Stimulated activated CD8-positive, alpha-beta memory T cell treated with anti-CD3 and anti-CD28 coated beads, Interleukin-2, amount 100 ng/mL, for 1 hour (primary cell): ENCODE data around the gene STK38.
A peak's percentile ranks its signal among the peaks of the same experiment; 100 is the strongest.
"Not testable (repeated sequence)": the region's sequence is repeated elsewhere in the genome, so short reads cannot be mapped to it uniquely, and the experiment has no call there.

Experiments
- DNase-seq, 2 donors: peaks; one replicate each; pipeline ENCODE4 v3.0.0-alpha.2; 2020; ENCODE audit warnings: low read depth in 2 of 2

Gene STK38

DNA sequence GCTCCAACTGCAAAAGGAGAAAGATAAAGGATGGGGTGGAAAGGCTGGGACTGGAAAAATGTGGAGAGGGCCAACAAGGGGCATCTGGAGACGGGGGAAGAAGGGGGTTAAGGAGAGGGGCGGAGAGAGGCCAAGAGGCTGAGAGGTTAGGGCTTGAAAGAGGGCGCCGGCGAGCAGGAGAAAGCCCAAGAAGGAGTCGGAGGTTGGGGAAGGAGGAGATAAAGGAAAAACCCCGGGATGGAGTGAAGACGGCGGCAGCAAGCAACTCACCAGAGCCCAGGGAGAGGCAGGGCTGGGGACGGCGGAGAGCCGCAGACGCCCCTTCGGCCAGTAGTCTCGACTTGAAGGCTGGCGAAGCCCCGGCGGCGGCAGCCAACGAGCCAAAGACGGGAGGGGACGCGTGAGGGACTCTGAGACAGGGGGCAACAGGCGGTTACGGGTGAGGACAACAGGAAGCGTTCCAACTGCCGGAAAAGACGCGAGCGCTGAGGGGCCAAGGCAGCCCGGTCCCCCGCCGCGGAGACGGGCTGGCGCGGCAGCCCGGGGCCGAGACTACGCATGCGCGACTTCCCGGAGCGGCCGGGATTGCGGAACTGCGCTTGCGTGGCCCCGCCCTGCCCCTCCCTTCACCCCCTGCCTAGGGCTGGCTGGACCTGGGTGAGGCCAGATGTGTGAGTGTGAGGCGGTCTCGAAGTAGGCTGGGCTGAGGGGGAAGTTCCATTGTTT is at the start of gene STK38:
TSS of gene STK38 (minus strand) at position 560 of the 726 bp plus-strand sequence. CDS start 7,277 bp downstream, outside the sequence.
- peak; percentile 88 to 89 for DNase-seq

DNA sequence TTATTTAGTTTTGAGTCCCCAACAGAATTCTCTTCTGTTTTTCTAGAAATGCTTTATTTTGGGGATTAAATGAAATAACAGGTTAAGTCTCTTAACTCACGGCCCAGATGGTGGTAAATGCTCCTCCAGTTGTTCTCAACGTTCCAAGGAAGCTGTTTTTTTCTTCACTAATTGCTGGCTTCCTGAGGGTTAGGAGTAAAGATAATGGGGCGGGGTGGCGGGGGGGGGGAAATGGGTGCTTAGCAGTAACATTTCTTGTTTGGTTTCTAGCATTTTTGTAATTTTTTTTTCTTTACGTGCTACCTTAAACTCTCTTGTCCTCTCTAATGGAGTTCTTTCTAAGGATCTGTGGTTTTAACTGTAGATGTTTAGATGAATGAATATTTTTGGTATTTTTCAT is 49.1 kb upstream of the STK38 start:
- DNase-seq, result no peak

- no peak for DNase-seq
Measured at GRCh38 chr6:36594816-36595643, 47.8 kb upstream of the STK38 start.

DNA sequence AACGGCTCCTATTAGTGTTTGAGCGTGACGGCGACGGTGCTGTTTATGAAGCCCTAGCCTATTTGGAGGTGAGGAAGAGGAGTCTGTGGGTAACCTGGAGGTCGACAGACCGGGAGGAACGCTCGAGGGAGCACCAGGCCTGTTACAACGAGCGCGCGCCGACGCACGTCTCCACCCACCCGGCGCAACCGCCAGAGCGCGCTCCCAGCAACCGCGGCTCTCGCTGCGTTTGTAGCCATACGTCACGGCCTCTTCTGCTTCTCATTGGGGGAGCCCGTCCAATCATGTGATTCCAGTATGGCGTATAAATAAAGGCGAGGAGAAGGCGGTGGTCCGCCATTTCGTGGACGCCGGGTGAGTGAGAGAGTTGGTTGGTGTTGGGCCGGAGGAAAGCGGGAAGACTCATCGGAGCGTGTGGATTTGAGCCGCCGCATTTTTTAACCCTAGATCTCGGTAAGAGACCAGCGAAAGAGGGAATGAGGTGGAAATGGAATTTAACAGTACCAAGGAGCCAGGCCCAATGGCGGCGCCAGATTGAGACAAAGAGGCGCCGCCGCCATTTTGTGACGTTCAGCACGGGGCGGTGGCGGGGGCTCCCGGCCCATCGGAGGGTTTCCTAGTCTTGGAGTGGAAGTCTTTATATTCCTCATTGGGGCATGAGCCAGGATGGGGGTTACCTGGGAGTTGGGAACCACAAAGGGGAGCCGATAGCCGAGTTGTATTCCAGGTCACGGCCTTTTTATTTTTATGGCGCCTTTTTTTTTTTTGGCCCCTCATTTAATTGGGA is 46.9 kb upstream of the STK38 start, which contains the start of gene SRSF3:
TSS of gene SRSF3 (plus strand) at position 334 of the 787 bp plus-strand sequence. CDS start 2,401 bp downstream, outside the sequence.
- peak; percentile 87 to 89 for DNase-seq

DNA sequence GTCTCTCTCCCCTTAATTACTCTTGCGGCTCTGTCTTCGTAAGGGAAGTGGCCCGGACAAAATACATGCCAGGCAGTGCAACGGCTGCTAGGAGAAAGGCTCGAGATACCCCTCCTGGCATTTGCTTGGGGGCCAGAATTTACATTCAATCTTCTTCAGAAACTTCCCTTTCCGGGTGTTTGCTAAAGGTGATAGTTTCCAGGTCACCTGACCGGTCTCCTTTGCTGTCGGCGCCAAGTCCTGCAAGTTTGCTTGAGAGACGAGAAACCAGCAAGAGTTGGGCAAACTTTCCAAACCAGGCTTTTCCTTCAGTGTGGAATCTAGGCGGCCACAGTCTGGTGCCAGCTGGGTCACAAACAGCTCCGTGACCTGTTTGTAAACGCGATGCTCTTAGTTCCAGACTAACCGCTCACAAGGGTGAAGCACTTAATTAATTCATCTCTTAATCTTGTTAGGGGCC is 46.3 kb upstream of the STK38 start:
- DNase-seq, result no peak

DNA sequence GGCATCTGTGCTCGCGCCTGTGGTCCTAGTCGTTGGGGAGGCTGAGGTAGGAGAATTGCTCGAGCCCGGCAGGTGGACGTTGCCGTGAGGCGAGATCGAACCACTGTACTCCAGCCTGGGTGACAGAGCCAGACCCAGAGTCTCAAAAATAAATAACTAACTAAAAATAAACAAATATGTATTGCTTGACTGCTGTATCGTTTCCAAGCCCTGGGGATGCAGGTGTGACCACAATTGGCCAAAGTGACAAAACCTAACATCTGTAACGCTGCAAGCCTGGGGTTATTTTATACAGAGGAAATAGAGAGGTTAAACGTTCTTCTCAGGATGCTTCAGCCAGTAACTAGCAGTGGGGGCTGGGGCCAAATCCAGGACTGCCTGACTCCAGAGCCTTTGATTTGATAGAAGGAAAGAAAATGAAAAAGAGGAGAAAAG is 45.0 kb upstream of the STK38 start:
- no peak for DNase-seq

DNA sequence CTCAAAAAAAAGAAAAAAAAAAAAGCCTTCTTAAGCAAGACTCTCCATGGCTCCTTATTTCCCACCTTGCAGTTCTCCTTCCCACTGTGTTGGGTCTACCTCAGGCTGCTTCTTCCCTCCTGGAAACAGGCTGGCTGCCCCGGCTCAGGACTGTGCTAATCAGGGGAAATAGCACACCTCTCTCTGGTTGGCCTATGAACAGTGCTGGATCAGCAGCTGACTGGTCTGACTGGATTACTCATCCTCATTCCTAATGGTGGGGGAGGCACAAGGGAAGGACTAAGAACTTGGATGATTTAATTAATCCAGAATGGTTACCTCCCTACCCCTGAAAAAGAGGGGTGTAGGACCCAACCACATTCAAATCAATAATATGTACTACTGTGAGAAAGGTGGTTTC is 43.0 kb upstream of the STK38 start:
- DNase-seq, result no peak

GRCh38 chr6:36589025-36589400 is 41.7 kb upstream of the STK38 start:
- DNase-seq, result not testable (repeated sequence)

GRCh38 chr6:36586606-36587005 is 39.3 kb upstream of the STK38 start:
- DNase-seq, result no peak

DNA sequence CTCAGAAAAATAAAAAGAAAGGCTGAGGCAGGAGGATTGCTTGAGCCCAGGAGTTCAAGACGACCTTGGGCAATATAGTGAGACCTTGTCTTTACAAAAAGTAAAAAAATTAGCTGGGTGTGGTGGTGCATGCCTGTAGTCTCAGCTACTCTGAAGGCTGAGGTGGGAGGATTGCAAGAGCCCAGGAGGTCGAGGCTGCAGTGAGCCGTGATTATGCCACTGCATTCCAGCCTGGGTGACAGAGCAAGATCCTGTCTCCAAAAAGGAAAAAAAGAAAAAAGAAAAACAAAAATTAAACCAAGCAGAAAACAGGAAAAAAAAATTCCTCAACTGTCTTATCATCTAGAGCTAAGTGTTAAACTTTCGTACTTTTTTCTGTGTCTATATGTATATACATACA is 34.4 kb upstream of the STK38 start:
- DNase-seq, result no peak

GRCh38 chr6:36580184-36580526 is 32.9 kb upstream of the STK38 start:
- DNase-seq, result no peak

- DNase-seq, result no peak
Measured at GRCh38 chr6:36578431-36578830, 31.2 kb upstream of the STK38 start.

- DNase-seq, result no peak
Measured at GRCh38 chr6:36578030-36578429, 30.8 kb upstream of the STK38 start.

DNA sequence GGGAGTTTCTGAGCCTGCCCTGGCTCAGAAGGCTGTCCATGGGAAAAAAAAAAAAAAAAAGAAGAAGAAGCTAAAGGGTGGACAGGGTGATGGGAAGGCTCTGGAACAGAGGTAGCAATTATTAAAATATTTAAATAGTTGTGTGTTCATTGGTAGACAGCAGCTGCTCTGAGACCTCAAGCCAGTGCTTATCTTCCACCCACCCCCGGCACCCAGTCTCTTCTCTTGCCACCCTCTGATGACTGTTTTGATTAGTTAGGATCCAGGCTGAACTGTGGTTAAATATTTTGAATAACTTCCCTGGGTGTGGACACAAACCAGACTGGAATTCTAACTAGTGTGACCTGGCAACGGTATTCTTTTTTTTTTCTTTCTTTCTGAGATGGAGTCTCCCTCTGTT is 30.0 kb upstream of the STK38 start:
- DNase-seq, result no peak

DNA sequence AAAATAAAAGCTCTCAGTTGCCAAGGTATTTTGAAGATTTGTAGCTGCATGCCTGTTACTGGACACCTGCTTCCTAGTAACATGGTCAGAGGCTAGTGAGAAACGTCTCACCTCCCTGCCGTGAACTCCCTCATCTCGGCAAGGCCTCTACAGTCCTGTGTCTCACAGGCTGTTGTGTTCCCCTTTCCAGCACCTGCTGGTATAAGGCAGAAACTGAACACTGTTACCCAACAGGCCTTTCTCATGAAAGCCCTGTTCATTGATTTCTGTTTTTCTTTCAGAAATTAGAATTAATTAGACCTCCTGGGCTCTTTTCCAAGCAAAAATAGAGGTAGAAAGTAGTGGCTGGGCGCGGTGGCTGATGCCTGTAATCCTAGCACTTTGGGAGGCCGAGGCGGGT is 29.3 kb upstream of the STK38 start:
- DNase-seq, result no peak

GRCh38 chr6:36574679-36575078 is 27.4 kb upstream of the STK38 start:
- no peak for DNase-seq

DNA sequence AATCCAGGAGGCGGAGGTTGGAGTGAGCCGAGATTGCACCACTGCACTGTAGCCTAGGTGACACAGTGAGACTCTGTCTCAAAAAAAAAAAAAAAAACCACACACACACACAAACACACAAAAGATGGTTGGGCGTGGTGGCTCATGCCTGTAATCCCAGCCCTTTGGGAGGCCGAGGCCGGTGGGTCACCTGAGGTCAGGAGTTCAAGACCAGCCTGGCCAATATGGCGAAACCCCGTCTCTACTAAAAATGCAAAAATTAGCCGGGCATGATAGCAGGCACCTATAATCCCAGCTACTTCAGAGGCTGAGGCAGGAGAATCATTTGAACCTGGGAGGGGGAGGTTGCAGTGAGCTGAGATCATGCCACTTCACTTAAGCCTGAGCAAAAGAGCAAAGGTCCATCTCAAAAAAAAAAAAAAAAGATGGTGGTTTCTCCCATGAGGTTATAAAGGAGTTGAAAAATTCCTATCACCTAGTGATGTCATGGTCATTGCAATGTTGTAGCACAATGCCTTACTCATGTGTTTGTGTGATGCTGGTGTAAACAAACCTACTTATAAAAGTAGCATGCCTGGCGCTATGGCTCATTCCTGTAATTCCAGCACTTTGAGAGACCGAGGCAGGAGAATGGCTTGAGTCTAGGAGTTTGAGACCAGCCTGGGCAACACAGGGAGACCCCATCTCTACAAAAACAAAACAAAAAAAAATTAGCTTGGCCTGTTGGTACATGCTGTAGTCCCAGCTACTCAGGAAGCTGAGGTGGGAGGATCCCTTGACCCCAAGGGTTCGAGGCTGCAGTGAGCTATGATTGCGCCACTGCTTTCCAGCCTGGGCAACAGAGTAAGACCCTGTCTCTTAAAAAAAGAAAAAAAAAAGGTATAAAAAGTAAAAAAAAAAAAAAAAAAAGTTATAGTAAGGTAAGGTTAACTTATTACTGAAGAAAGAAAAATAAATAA is 25.4 kb upstream of the STK38 start:
- not testable (repeated sequence) for DNase-seq

- DNase-seq, result no peak
Measured at GRCh38 chr6:36571122-36572043, 24.1 kb upstream of the STK38 start.

DNA sequence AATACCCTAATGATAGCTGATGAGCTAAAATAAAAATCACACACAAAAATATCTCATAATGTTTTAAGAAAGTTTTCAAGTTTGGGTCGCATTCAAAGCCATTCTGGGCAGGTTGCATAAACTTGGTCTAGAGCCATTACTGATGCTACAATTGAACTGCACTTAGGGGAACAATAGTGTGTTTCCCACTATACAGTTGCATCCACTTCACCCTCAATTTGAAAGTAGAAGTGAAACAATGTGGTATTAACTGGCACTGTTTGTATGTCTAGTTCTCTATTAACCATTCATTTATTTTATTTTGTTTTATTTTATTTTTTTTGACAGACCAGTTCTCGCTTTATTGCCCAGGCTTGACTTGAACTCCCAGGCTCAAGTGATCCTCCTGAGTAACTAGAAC is 23.0 kb upstream of the STK38 start:
- DNase-seq, result no peak

DNA sequence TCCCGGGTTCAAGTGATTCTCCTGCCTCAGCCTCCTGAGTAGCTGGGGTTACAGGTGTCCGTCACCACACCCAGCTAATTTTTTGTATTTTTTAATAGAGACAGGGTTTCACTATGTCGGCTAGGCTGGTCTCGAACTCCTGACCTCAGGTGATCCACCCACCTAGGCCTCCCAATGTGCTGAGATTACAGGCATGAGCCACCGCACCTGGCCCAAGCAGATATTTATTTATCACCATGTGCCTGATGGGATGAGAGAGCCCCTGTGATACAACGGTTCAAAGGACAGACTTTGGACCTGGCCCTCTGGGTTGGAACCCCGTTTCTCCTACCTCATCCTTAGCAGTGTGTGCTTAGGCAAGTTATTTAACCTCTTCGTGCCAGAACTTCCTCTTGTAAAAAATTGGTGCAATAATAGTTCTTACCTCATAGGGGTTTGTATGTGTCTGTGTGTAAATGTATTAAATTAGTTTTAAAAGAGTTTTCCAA is 19.2 kb upstream of the STK38 start:
- DNase-seq, result no peak
